ENCODE results near the gene SELENOH.

Gene SELENOH

GRCh38 chr11:57751176-57751575 is 9.9 kb downstream of the SELENOH start:
- no peak for DNase-seq

- no peak for DNase-seq
Measured at GRCh38 chr11:57751676-57752253, 10.5 kb downstream of the SELENOH start, which contains the start of gene BTBD18. Gene BTBD18 (minus strand): TSS chr11:57751819. CDS start chr11:57751188, 631 bp downstream.

- no peak for DNase-seq
Measured at GRCh38 chr11:57752954-57753353, 11.7 kb downstream of the SELENOH start.

- DNase-seq: no peak
Measured at GRCh38 chr11:57758174-57758573, 16.9 kb downstream of the SELENOH start.

DNA sequence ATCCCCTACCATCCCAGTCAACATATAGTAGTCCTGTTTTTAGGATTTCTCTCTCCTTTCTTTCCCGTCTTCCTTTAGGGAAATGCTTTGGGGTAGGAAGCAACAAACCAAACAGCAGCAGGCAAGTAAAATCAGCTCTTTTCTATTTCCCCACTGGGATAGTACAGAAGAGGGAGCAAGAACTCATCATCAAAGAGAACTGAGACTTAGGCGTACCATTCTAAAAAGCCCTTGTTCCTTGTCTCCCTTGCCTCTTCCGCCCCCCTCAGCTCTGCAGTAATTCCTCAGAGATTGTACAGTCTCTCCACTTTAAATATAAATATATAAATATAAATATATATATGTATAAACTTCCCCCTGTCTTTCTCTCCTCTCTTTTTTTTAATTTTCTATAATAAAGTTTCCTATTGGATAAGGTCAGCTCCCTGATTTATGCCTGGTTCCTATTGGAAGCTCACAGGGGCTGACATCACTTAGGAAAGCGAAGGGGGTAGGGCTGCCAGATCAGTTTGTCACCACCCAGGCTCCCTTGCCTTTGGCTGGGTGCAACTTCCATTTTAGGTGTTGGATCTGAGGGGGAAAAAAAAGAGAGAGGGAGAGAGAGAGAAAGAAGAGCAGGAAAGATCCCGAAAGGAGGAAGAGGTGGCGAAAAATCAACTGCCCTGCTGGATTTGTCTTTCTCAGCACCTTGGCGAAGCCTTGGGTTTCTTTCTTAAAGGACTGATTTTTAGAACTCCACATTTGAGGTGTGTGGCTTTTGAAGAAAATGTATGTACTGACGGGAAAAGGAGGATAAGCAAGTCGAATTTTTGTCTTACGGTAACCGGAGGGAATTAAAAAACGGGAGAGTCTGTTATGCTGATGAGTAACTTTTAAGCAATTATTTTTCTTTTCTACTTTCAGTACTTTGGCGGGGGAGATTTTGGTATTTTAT is 20.3 kb downstream of the SELENOH start, which contains the start of gene CTNND1:
Gene CTNND1, plus strand, starts transcription at position 502 of the 934 bp plus-strand sequence. CDS start 29,677 bp downstream, outside the sequence.
- peak; percentile 94 for DNase-seq

DNA sequence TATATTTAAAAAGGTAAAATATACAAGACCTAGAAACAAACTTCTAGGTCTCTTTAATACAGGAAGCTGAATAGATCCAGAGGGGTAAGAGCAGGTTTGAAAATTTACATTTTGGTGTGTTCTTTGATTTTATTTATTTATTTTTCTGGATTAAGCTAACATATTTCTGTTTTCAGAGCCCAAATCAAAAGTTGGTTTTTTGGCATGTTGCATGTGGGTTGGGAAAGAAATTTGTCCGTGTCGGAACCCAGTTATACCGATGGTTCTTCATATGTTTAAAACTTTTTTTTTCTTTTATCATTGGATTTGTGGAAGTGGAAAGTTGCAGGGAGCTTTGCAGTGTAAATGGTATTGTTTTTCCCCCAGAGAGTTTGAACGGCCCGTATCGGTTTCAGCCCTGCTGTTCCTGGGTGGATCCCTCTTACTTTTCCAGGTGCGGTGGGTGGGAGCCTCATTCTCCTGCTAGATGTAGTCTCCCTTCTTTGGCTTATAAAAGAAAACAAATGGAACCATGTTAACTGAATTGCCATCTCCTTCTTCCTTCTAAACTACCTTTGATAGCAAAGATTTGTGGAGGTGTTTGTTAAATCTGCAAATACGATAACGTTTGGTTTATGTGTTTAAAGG is 21.1 kb downstream of the SELENOH start:
- DNase-seq: peak; percentile 43

- peak; percentile 65 for DNase-seq
Measured at GRCh38 chr11:57763568-57763967, 22.3 kb downstream of the SELENOH start.

DNA sequence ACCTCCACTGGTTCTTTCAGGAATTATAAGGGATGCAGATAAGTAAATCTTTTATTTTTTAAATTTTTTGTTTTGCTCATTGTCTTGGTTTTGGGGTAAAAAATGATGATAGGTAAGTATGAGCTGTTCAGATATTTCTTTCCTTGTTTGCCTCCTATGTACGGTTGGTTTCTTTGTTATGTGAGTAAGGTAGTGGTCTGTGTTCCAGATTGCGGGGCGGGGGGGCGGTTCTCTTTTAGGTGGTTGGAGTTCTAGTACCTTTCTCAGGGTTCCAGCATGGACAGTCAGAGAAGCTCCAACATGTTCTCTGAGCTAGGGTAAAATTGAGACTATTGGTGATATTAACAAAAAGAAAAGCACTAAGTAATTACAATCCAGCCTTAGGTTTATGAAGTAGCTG is 22.7 kb downstream of the SELENOH start:
- no peak for DNase-seq

- DNase-seq: peak; percentile 12
Measured at GRCh38 chr11:57764566-57764965, 23.3 kb downstream of the SELENOH start.

- no peak for DNase-seq
Measured at GRCh38 chr11:57764972-57765371, 23.7 kb downstream of the SELENOH start.

DNA sequence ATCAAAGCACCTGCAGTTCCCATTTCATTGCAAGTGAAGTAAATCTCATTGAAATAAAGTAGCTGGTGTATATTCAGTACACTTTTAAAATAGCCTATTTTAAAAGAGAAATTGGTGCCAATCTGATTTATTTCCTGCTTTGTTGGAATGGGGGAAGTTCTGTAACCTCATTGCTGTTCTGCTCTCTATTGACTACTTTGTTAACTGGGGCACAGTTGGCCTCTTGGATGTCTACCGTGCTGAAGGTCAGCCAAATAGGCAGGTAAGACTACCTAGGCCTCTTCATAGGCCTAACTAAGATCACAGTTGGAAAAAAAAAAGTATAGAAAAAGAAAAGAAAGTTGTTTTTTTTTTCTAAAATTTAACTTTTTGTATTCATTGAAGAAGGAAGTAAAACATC is 29.5 kb downstream of the SELENOH start:
- no peak for DNase-seq

- no peak for DNase-seq
Measured at GRCh38 chr11:57771365-57771764, 30.1 kb downstream of the SELENOH start.

- no peak for DNase-seq
Measured at GRCh38 chr11:57772562-57772961, 31.3 kb downstream of the SELENOH start.

GRCh38 chr11:57773026-57773598 is 31.8 kb downstream of the SELENOH start:
- DNase-seq: no peak

- no peak for DNase-seq
Measured at GRCh38 chr11:57775491-57775890, 34.2 kb downstream of the SELENOH start.

- DNase-seq: peak; percentile 49
Measured at GRCh38 chr11:57776031-57776521, 34.8 kb downstream of the SELENOH start.

- DNase-seq: no peak
Measured at GRCh38 chr11:57776577-57777210, 35.4 kb downstream of the SELENOH start.

GRCh38 chr11:57777969-57778317 is 36.7 kb downstream of the SELENOH start:
- DNase-seq: no peak

DNA sequence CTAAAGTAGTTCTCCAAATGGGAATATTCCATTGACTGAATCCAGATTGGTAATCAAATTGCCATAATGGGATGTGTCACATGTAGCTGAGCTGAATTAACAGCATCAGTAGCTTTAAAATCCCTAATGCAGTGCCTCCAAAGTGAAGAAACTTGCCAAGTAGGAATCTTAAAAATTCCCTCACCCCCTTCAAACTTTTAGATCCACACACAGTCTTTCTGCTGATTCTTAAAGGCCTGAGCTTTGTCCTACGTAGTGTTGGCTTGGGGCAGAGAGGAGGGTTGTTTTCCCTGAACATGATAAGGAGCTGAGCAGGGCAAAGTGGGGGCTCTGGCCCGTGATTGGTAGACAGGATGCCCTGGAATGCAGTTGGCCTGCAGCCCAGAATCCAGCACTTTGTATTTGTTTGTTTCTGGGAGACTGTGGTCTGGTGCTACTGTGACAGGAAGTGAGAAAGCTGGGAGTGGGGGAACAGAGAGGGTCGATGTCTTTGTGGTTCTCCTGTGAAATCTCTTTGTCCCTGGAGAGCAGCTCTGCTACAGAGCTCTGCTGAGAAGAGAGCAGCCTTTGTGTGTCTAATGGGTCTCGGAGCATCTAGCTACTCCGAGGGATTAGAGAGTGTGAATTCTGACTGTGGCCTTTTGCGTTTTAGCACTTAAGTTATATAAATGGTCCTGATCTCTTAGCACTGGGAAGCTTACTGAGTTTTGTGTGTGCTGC is 37.2 kb downstream of the SELENOH start:
- peak; percentile 86 for DNase-seq

GRCh38 chr11:57779276-57779675 is 38.0 kb downstream of the SELENOH start:
- DNase-seq: peak; percentile 46

GRCh38 chr11:57781529-57781943 is 40.2 kb downstream of the SELENOH start:
- no peak for DNase-seq

GRCh38 chr11:57785072-57785471 is 43.8 kb downstream of the SELENOH start:
- no peak for DNase-seq

Data from retina (tissue), 1 donor.